CD4-positive, alpha-beta T cell treated with Interleukin-4 for 1 hour (primary cell): ENCODE data around the gene PIAS1.

ENCODE experiments used
- DNase-seq, 2 donors: peaks; one replicate each; pipeline ENCODE4 v3.0.0-alpha.2; 2020 to 2022

PIAS1 gene

DNA sequence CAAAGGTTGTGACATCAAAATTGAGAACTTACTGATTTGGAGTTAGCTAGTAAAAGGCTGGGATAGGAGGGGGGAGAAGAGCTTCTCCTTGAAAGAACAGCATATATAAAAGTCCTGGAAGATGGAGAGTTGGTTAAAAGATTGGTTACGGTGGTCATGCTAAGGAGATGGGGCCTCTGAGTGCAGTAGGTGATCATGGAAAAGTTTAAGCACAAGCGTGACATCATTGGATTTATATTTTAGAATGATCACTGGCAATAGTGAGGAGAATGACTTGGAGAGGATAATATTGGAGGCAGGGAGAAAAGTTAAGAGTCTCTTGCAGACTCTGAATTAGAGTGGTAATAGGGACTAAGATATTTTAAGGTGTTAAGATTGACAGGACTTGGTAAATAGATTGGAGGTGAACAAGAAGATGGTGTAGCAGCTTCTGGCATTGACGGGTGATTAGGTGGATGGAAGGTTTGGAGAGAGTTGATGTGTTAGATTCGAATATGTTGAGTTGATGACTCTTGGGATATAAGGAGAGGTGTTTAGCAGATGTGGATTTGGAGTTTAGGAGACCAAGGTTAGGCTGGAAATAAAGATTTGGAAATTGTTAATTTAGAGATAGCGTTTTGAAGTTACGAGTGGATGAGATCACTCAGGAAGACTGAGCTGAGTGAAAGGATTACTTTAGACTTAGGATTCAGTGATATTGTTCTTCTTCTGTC lies 19.6 kb downstream of the PIAS1 start:
- DNase-seq, result no peak

DNA sequence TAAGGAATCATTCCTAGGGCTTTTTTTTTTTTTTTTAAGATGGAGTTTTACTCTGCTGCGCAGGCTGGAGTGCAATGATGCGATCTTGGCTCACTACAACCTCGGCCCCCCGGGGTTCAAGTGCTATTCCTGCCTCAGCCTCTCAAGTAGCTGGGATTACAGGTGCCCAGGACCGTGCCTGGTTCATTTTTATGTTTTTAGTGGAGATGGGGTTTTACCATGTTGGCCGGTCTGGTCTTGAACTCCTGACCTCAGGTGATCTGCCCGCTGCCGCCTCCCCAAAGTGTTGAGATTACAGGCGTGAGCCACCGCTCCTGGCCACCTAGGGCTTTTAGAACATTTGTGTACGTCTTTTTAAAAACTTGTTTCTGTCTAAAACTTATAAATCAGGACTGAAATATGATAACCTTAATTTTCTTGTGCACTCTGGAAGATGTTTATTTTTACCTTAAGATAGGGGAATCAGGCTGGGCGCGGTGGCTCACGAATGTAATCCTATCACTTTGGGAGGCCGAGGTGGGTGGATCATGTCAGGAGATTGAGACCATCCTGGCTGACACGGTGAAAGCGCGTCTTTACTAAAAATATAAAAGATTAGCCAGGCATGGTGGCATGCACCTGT lies 21.8 kb downstream of the PIAS1 start:
- no peak for DNase-seq

GRCh38 chr15:68078365-68078764 lies 24.2 kb downstream of the PIAS1 start:
- DNase-seq, result no peak

DNA sequence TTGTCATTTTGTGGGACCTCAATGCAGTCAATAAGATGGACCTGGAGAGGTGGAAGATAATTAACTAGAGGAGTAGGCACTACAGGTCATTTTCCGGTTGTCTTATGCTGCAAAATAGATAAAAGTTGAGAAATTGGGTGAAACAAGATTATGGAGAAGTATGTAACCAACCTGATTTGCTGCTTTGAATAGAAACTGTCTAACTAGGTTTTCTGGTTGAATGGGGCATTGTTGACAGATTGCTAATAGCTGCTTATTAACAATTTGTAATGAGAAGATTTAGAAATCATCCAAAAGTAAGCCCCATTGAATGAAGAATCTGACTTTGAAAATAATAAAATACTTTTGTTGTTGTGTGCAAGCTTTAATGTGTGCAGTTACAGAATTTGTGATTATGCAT lies 26.2 kb downstream of the PIAS1 start:
- DNase-seq, result no peak

DNA sequence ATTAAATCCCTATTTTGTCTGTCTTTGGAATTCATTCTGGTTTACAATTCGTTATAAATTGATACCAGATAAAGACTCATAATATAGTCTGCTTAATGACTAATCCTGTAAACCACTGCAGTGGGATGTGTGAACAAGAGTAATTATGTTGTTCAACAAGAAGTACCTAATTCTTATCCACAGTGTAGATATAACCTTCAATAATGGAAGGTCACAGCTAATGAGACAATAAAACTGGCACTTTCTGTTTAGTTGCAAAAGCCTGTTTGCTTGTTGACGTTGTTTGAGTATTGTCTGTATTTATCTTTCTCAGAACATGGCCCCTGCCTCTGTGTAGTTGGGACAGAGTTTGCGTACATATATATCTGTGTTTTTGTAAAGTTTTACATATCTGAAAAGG lies 26.7 kb downstream of the PIAS1 start:
- no peak for DNase-seq

DNA sequence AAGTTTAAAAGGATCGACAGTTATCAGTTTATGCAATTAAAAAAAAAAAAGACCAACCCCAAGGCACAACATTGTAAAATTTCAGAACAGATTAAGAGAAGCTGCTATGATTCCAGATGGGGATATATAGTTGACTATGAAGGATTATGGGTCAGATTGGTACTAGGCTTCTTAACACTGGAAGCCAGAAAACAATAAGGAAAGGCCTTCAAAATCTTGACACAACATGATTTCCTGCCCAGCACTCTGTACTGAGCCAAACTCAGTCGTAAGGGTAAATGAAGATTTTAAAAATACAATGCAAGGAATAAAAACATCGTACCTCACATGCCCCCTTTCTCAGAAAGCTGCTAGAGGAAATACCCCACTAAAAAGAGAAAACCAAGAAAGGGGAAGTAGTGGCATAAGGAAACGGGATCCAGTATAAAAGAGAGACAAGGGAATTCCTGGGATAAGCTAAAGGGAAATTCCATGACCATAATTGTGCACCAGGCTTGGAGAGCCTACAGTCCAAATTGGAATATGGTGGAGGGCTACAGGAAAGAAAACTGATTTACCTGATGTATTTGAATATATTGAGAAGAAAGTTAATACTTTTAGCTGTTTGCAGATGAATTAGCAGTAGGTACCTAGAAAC lies 27.9 kb downstream of the PIAS1 start:
- no peak for DNase-seq

- no peak for DNase-seq
Measured at GRCh38 chr15:68082735-68083134, 28.6 kb downstream of the PIAS1 start.

DNA sequence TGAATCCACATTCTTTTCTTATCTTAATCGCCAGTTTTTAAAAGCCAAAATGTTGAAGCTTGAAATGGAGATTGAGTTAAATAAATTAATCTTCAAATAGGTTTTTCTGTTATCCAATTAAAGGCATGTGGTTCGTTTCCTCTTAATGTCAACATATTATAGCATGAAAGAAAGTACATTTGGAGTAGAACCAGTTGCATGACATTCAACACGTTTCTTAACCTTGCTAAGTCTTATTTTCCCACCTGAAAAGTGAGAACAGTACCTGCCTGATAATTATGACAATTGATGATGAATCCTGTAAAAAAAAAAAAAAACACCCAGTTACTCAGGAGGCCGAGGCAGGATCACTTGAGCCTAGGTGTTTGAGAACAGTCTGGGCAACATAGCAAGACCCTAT lies 29.3 kb downstream of the PIAS1 start:
- no peak for DNase-seq

GRCh38 chr15:68085052-68085451 lies 30.9 kb downstream of the PIAS1 start:
- no peak for DNase-seq

GRCh38 chr15:68091743-68092142 lies 37.6 kb downstream of the PIAS1 start:
- no peak for DNase-seq

- no peak for DNase-seq
Measured at GRCh38 chr15:68096099-68096498, 42.0 kb downstream of the PIAS1 start.

- no peak for DNase-seq
Measured at GRCh38 chr15:68097029-68097428, 42.9 kb downstream of the PIAS1 start.

DNA sequence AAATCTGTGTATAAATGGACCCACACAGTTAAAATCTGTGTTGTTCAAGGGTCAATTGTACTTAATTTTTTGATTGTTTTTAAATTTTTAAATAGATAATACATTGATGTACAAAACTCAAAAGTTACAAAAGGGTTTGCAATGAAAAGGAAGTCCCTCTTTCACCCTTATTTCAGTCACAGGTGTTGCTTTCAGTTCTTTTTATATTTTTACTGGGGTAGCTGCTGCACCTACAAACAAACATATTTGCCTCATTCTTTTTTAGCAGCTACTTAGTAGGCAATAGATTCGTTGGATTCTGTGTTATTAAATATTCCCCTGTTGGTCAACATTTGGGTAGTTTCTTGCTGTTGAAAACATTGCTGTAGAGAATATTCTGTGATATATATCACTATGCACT lies 44.4 kb downstream of the PIAS1 start:
- DNase-seq, result no peak

GRCh38 chr15:68100194-68100593 lies 46.1 kb downstream of the PIAS1 start:
- no peak for DNase-seq

- no peak for DNase-seq
Measured at GRCh38 chr15:68103603-68104002, 49.5 kb downstream of the PIAS1 start.

- DNase-seq, result no peak
Measured at GRCh38 chr15:68106656-68107055, 52.5 kb downstream of the PIAS1 start.

- DNase-seq, result no peak
Measured at GRCh38 chr15:68107142-68107541, 53.0 kb downstream of the PIAS1 start.

- DNase-seq, result no peak
Measured at GRCh38 chr15:68112706-68113105, 58.6 kb downstream of the PIAS1 start.

DNA sequence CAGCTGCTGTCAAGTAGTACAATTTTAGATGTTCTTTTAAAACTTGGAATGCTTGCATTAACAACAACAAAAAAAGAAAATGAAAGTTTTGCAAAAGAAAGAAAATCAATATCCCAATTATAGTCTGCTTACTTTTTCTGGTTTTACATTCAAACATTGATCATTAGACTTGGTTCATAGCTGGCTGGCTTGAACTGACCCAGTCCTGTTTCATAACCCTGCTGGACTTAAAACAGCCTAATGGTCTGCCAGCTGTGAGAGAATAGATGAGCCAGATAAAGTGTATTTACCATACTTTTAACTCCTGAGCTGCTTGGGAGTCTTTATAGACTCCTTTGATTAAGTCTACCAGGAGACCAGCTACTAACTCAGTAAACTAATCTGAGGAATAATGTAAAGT lies 59.2 kb downstream of the PIAS1 start:
- no peak for DNase-seq

DNA sequence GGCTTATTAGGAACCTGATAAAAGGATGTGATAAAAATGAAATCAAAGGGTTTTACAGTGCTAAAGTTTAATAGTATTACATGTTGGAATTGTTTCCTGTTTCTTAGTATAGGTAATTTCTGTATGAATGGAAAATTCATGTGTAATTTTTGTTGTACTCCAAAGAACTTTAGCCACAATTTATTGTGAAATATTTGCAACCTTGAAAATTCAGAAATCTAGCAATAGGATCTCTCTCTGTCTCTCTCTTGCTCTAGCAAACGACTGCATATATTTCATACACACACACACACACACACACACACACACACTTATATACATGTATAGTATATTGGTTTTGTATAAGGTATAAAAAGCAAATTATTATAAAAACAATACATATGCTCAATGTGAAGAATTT lies 59.6 kb downstream of the PIAS1 start:
- DNase-seq, result no peak

DNA sequence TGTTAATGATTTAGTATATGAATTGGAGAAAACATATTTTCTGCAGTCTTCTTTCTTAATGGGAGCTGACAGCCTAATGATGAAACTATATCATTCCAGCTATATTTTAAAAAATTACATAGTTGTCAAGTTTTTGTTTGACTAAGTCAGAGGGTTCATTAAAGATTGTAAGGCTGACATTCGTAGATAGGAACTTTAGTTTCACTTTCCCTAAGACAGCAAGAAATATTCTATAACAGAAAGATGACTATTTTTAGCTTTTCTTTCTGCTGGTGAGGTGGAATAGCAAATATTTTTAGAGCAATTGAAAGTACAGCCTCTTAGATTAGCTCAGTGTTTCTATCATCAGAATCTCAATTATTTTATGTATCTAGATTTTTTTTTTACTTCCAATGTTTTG lies 60.2 kb downstream of the PIAS1 start:
- peak in 1 of 2 donors; percentile 28 for DNase-seq

- no peak for DNase-seq
Measured at GRCh38 chr15:68114840-68115239, 60.7 kb downstream of the PIAS1 start.

DNA sequence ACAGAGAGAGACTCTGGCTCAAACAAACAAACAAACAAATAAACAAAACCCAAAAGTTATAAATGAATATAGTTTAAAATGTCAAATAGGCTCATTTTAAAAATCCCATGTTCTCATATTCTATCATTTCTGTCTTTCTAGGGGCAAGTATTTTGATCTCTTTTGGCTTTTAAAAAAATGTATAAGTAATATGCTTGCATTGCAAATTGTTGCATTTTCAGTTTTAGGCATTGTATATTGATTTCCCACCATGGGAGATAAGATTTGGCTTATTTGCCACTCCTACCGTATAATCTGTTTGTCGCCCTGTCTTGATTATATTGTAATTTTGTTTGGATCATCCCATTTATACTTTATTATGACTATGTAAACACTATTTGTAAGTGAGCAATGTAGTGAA lies 70.6 kb downstream of the PIAS1 start:
- no peak for DNase-seq

DNA sequence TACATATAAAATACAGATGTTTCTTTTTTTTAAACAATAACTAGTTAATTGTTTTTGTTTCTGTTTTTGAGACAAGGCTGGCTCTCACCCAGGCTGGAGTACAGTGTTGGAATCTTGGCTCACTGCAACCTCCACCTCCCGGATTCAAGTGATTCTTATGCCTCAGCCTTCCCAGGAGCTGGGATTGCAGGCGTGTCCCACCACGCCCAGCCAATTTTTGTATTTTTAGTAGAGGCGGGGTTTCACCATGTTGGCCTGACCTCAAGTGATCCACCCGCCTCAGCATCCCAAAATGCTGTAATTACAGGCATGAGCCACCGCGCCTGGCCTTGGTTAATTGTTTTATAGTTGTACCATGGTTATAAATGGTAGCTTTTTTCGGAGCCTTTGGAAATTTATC lies 72.3 kb downstream of the PIAS1 start:
- no peak for DNase-seq

GRCh38 chr15:68129072-68129471 lies 75.0 kb downstream of the PIAS1 start:
- DNase-seq, result no peak
